B cell (primary cell): Measurements from ENCODE around the gene CHST8. TPM values are rescaled to one million over a fixed set of nuclear protein-coding genes. Genes with fewer than 3 reads are reported as not detected.

Source experiments
- ATAC-seq: fragments of 200-7000 bp; cut with Tn5 transposase; one replicate; pipeline ENCODE4 v1.10.0; 2021; ENCODE audit warnings: low read depth, mild to moderate bottlenecking, moderate number of reproducible peaks, moderate library complexity
- CTCF ChIA-PET: fragments of 350-600 bp; sonication (Branson Sonifier 250); formaldehyde crosslinking; loops from one replicate; lab custom pipeline; 2021; ENCODE audit warnings: antibody characterized with exemption, inconsistent platforms; lab: Charles Lee
- POLR2A ChIA-PET: fragments of 350-600 bp; sonication (Branson Sonifier 250); formaldehyde crosslinking; loops from one replicate; lab custom pipeline; 2021; ENCODE audit warnings: antibody characterized with exemption; lab: Charles Lee
- DNase-seq: peaks from one replicate; pipeline ENCODE4 v3.0.0; 2013
- H2AFZ ChIP-seq: 2 replicates; pipeline ENCODE4 v1.6.1; 2012; ENCODE audit warnings: mild to moderate bottlenecking, low read depth, low read length; ENCODE audit not compliant: insufficient read depth, poor library complexity, severe bottlenecking
- H3K27ac ChIP-seq, 2 donors: 1 replicate in 1 of 2; 2 replicates in 1 of 2; pipeline ENCODE4 v1.5.1; 2012 to 2013; ENCODE audit warnings: low read length in 2 of 2, mild to moderate bottlenecking in 2 of 2, moderate library complexity in 1 of 2
- H3K27me3 ChIP-seq, 4 experiments: fragments of 200-600 bp in 1 of 4; sonication (generic) in 1 of 4; replicated peaks in 1 of 4; 1 replicate in 2 of 4; 2 replicates in 2 of 4; pipeline versions ENCODE4 v1.6.1 to v1.7.0; 2013 to 2016; ENCODE audit warnings: low read length in 3 of 4, mild to moderate bottlenecking in 2 of 4, mixed read lengths in 1 of 4, moderate library complexity in 1 of 4; ENCODE audit not compliant: insufficient read depth in 4 of 4, control insufficient read depth in 3 of 4; ENCODE audit errors: control extremely low read depth in 1 of 4
- H3K36me3 ChIP-seq, 2 experiments: replicated peaks in 1 of 2; 1 replicate in 1 of 2; 2 replicates in 1 of 2; pipeline versions ENCODE4 v1.6.1 to v1.7.1; 2013; ENCODE audit warnings: low read length in 1 of 2; ENCODE audit not compliant: insufficient read depth in 2 of 2, control insufficient read depth in 1 of 2; ENCODE audit errors: control extremely low read depth in 1 of 2, extremely low read depth in 1 of 2
- H3K4me1 ChIP-seq, 2 donors: fragments of 200-600 bp in 1 of 2; sonication (generic) in 1 of 2; 1 replicate in 1 of 2; 2 replicates in 1 of 2; pipeline versions ENCODE4 v1.5.1 to v1.6.1; 2013 to 2017; ENCODE audit warnings: low read length in 2 of 2; ENCODE audit not compliant: control insufficient read depth in 2 of 2, insufficient read depth in 2 of 2
- H3K4me2 ChIP-seq: replicated peaks from 2 replicates; pipeline ENCODE3; 2012; ENCODE audit warnings: mild to moderate bottlenecking, low read depth, low read length; ENCODE audit not compliant: poor library complexity, severe bottlenecking
- H3K4me3 ChIP-seq, 5 experiments: fragments of 200-600 bp in 1 of 5; sonication (generic) in 1 of 5; 1 replicate in 3 of 5; 2 replicates in 2 of 5; pipeline versions ENCODE4 v1.5.1 to v1.7.0; 2011 to 2016; ENCODE audit warnings: low read length in 4 of 5, mild to moderate bottlenecking in 4 of 5, low read depth in 2 of 5, control low read depth in 1 of 5, moderate library complexity in 1 of 5; ENCODE audit not compliant: insufficient read depth in 1 of 5; ENCODE audit errors: control extremely low read depth in 1 of 5, extremely low read depth in 1 of 5
- H3K79me2 ChIP-seq: fragments of 200-600 bp; sonication (generic); one replicate; pipeline ENCODE4 v1.6.0; 2016; ENCODE audit warnings: low read length; ENCODE audit not compliant: control insufficient read depth, insufficient read depth
- H3K9ac ChIP-seq: fragments of 200-600 bp; sonication (generic); 2 replicates; pipeline ENCODE4 v1.6.1; 2017; ENCODE audit warnings: mild to moderate bottlenecking, low read length, moderate library complexity
- H3K9me3 ChIP-seq, 3 donors: one replicate each; pipeline versions ENCODE4 v1.6.1 to v1.7.1; 2013; ENCODE audit warnings: low read length in 2 of 3; ENCODE audit not compliant: control insufficient read depth in 2 of 3, insufficient read depth in 1 of 3; ENCODE audit errors: control extremely low read depth in 1 of 3
- H4K20me1 ChIP-seq: 2 replicates; pipeline ENCODE4 v1.6.0; 2012; ENCODE audit warnings: mild to moderate bottlenecking, low read length; ENCODE audit not compliant: insufficient read depth, control insufficient read depth, poor library complexity, severe bottlenecking
- H3K27ac Mint-ChIP-seq: one replicate; pipeline ENCODE4 v1.8.0; 2021; ENCODE audit warnings: mixed read lengths
- H3K27me3 Mint-ChIP-seq: one replicate; pipeline ENCODE4 v1.8.0; 2021; ENCODE audit warnings: mixed read lengths
- H3K4me1 Mint-ChIP-seq: one replicate; pipeline ENCODE4 v1.8.0; 2021; ENCODE audit warnings: mixed read lengths
- H3K4me3 Mint-ChIP-seq: one replicate; pipeline ENCODE4 v1.8.0; 2021; ENCODE audit warnings: mixed read lengths
- H3K9me3 Mint-ChIP-seq: one replicate; pipeline ENCODE4 v1.8.0; 2022; ENCODE audit warnings: mixed read lengths; ENCODE audit not compliant: insufficient read depth
- CTCF ChIP-seq: fragments of 200-600 bp; IDR thresholded peaks from one replicate; pipeline ENCODE4 v1.8.0; 2022; ENCODE audit warnings: antibody characterized with exemption, mild to moderate bottlenecking
- EZH2 ChIP-seq: IDR thresholded peaks from 2 replicates; pipeline ENCODE4 v1.6.1; 2012; ENCODE audit warnings: borderline replicate concordance, low read depth, mild to moderate bottlenecking, moderate library complexity, low read length; ENCODE audit not compliant: insufficient read depth, poor library complexity, severe bottlenecking
- WGBS: methylation state at CpG from one replicate; pipeline ENCODE4 v1.1.5; 2013; ENCODE audit warnings: missing lambda C conversion rate; ENCODE audit not compliant: insufficient coverage; 5-methylcytosine and 5-hydroxymethylcytosine counted together
- intact Hi-C: fragments of 100-400 bp; cut with micrococcal nuclease; formaldehyde crosslinking; loops from one replicate; pipeline ENCODE4 v1.10.0; 2022
- polyA plus RNA-seq: library from polyadenylated mRNA; depleted of rRNA; stranded (reverse); fragments of >200 nt; gene quantifications from 2 replicates; pipeline ENCODE4 v1.2.3, GENCODE V29; 2012
- total RNA-seq, 2 donors: library from RNA; stranded (reverse); fragments of 120-200 nt in 1 of 2; gene quantifications; 1 replicate in 1 of 2; 2 replicates in 1 of 2; pipeline versions ENCODE4 v1.2.3 to v1.2.4, GENCODE V29; 2013 to 2022

The CHST8 gene
- total and polyA plus RNA-seq, 2 donors (not counting 1 experiment from before 2014, with no cell fraction given), result not detected

DNA sequence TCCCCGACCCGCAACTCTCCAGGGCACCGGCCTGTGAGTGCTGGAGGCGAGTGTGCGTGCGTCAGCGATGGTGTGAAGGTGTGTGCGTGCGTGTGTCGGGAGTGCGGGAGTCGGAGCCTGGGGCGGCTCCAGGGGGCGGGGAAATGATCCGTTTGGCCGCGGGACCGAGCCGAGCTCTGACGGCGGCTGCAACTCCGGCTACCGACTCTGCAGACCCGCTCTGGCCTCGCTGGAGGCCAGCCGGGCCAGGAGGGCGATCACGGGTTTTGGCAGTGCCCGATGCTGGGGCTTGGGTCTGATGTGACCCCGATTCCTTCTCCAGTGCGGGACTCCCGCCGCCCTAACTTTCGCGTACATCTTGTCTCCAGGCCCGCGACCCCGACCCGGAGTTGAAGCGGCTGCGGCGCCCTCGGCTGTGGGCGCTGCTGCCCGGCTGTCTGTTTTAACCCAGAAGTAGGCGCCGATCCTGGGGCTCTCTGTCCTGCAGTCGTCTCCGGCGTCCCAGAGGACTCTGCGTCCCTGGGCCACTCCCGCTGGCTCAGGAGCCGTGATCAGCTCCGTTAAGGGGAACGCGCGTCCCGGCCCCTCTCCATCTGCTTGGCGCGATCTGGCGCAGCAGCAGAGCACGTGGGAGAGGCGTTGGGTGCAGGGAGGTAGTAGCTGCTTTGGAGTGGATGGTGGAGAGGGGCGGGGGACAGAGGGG lies 1.2 kb downstream of the CHST8 start:
- ChIA-PET POLR2A (no interaction called here), CTCF (no interaction called here)
- Mint-ChIP-seq H3K4me3 (no peak overlapping the region), H3K27ac (no peak overlapping the region), H3K4me1 (no peaks in the 10 kb centered on the region), H3K9me3 (no peaks in the 10 kb centered on the region), H3K27me3 (peaks cover 50% of the 10 kb centered on the region)
- H4K20me1 ChIP-seq, result no peaks in the 10 kb centered on the region
- H3K36me3 ChIP-seq, result no peaks in the 10 kb centered on the region
- no peak for TF ChIP-seq CTCF
- TF ChIP-seq EZH2, result no peak
- H3K4me3 ChIP-seq, result no peak overlapping the region
- DNase-seq (no peak), ATAC-seq (no peak)
- H3K9me3 ChIP-seq, result peaks cover 0 to 7% (median 0%) of the 10 kb centered on the region in 3 donors
- WGBS, result 7% methylated on average over 61 of the region's 64 CpGs
- no peak overlapping the region for H3K27ac ChIP-seq
- intact Hi-C loops, result no loop called here
- H3K79me2 ChIP-seq, result no peaks in the 10 kb centered on the region
- no peaks in the 10 kb centered on the region for H3K4me1 ChIP-seq
- peaks cover 0 to 34% (median 5%) of the 10 kb centered on the region in 4 experiments for H3K27me3 ChIP-seq
- H3K9ac ChIP-seq, result no peak overlapping the region
- no peak overlapping the region for H3K4me2 ChIP-seq
- H2AFZ ChIP-seq, result no peak overlapping the region

- H3K27ac ChIP-seq, result no peak overlapping the region
- H4K20me1 ChIP-seq, result no peaks in the 10 kb centered on the region
- H3K27me3 ChIP-seq, result peaks cover 0 to 33% (median 5%) of the 10 kb centered on the region in 4 experiments
- POLR2A ChIA-PET, result no interaction called here
- CTCF ChIA-PET, result interaction anchor here (0.6 kb wide), 1 partner anchor 26 kb away, joined by 3 read pairs; no protein-coding TSS in a partner anchor
- H2AFZ ChIP-seq, result no peak overlapping the region
- H3K79me2 ChIP-seq, result no peaks in the 10 kb centered on the region
- ATAC-seq, result no peak
- H3K36me3 ChIP-seq, result no peaks in the 10 kb centered on the region
- H3K27ac Mint-ChIP-seq, result no peak overlapping the region
- no peaks in the 10 kb centered on the region for H3K4me1 Mint-ChIP-seq
- peaks cover 47% of the 10 kb centered on the region for H3K27me3 Mint-ChIP-seq
- no peaks in the 10 kb centered on the region for H3K9me3 Mint-ChIP-seq
- intact Hi-C loops, result no loop called here
- H3K4me3 ChIP-seq, result no peak overlapping the region
- H3K9ac ChIP-seq, result no peak overlapping the region
- WGBS, result 15% methylated on average over 5 of the region's 5 CpGs
- peaks cover 0 to 7% (median 0%) of the 10 kb centered on the region in 3 donors for H3K9me3 ChIP-seq
- H3K4me3 Mint-ChIP-seq, result no peak overlapping the region
- DNase-seq, result no peak
- TF ChIP-seq CTCF (no peak), EZH2 (no peak)
- no peaks in the 10 kb centered on the region for H3K4me1 ChIP-seq
- H3K4me2 ChIP-seq, result no peak overlapping the region
Measured at GRCh38 chr19:33624586-33624985, 2.8 kb downstream of the CHST8 start.
